ENCODE measurements around the gene SLC4A2. TPM values are rescaled to one million over a fixed set of nuclear protein-coding genes. Genes with fewer than 3 reads are reported as not detected.

The SLC4A2 gene
- 34.8 and 39.4 TPM in 2 replicates for total RNA-seq

DNA sequence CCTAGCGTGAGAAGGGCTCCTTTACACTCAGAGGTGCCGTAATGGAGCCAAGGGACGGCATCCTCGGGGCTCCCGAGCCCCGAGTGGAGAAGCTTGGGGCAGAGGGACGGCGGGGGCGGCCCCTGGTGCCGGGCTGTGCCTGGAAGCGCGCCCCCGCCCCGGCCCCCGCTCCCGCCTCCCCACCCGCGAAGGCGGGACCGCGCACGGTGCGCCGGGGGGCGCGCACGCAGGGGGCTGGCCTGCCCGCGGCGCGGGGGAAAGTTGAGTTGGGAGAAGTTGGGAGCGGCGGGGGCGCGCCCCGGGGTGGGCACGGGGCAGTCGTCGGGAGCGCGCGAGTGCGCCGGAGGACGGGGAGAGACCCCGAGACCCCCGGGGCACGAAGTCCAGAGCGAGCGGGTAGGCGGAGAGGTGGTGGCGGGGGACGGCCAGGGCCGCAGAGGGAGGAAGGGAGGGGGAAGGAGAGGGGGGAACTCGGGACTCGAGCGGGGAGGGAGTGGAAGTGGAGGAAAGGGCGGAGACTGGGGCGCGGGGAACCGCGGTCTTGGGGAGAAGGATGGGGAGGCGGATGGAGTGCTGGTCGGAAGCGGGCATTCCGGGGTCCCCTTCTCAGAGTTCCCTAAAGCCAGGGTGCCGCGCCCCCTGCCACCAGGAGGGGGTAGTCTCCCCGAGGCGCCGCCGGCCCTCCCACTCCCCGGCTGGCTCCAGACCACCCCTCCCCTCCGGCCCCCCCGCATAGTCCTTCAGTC is at the start of gene SLC4A2:
Gene SLC4A2, plus strand, starts transcription at position 223 of the 746 bp plus-strand sequence. CDS start 2,399 bp downstream, outside the sequence.

GRCh38 chr7:151024435-151025056 is 34.8 kb upstream of the SLC4A2 start, which contains the start of gene ATG9B:
TSS of gene ATG9B (minus strand) at chr7:151024494. CDS start at chr7:151024423, 71 bp downstream.

DNA sequence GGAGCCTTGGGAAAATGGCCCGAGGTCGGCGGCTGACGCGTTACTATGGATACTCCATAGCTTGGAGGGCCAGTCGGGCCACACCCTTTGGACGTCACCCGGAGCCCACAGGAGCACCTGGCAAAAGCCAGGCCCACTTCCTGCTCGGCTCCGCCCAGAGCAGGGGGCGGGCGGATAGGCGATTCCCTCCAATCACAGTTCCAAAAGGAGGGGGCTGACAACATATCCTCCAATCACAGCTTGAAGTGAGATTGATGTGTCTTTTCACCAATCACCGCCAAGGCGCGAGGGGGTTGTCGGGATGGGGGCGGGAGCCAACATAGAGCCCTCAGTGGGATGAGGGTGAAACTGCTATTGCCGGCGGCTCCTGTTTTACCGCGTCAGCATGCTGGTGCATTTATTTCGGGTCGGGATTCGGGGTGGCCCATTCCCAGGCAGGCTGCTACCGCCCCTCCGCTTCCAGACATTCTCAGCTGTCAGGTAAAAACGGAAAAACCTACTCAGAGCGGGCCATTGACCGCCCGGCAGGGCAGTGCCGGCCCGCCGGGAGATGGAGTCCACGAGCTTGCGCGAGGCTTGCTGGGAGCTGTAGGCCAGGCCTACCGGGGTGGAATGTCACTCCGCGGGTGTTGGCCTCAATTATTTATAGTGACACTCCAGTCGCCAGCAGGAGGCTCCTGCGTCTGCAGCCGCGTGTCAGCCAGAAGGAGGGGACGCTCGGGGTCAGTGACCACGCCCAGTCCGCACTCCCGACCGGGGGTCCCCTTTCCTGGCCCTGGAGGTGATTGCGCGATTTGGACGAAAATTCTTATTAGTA is 31.1 kb upstream of the SLC4A2 start, which contains the start of gene ABCB8:
Gene ABCB8, plus strand, starts transcription at position 320 of the 817 bp plus-strand sequence. Its CDS starts 66 bp downstream, at position 386.

DNA sequence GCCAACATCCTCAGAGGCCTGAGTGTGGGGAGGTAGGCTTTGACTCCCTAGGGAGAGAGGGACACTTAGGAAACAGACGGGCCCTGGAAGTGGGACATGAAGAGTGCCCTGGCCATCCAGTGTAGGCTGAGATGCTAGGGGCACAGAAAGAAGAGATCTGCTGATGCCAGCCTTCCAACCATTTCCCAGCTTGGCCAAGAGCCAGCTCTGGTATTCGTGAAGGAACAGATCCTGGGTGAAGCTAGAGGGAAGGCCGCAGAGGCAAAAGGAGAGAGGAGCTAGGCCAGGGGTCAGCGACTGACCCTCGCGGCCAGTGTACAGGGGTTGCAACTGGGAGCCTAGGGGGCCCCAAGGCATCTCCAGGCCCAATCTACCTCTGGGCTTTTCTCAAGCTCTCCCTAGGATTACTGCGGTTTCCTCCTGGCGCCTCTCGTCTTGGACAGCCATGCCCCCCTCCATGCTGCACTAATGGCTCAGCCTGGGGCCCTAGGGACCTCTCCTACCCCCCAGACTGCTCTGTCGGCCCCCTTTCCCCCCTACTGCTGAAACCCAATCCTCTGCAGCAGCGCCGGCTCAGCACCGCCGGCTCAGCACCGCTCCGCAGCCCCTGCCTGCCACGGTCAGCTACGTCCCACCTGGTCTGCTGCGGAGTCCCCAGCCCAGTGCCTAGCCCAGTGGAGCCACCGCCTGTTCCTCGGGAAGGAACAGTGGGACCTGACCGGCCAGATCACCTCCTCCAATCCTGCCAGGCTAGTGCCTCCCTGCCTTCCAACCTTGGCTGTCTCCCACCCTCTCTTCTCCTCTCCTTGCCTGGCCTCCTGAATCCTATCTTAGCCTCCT is 11.2 kb upstream of the SLC4A2 start, which contains the start of gene ASIC3:
Gene ASIC3, plus strand, starts transcription at position 556 of the 840 bp plus-strand sequence. CDS start 355 bp downstream, outside the sequence.

DNA sequence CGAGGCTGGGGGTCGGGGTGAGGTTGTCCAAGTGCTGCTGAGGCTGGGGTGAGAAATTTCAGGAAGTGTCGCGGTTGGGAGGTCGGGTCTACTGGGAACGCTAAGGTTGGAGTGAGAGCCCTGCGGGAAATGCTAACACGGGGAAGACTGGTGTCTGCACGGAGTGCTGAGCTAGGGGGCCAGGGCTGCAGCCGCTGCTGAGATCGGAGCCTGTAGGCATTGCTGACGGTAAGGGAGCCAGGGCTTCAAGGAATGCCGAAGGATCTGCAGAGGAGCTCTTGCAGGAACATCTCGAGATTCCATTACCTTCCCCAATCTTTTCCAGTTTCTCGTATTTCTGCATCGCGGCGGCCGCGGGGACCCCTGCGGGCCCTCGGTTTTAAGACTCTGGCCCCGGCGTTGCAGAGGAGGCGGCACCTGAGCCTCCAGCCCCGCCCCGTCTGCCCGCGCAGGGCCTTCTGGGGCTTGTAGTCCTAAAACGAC is 1.8 kb upstream of the SLC4A2 start, which contains the start of gene CDK5:
Gene CDK5, minus strand, starts transcription at position 392 of the 483 bp plus-strand sequence. Its CDS starts 49 bp downstream, at position 343.

DNA sequence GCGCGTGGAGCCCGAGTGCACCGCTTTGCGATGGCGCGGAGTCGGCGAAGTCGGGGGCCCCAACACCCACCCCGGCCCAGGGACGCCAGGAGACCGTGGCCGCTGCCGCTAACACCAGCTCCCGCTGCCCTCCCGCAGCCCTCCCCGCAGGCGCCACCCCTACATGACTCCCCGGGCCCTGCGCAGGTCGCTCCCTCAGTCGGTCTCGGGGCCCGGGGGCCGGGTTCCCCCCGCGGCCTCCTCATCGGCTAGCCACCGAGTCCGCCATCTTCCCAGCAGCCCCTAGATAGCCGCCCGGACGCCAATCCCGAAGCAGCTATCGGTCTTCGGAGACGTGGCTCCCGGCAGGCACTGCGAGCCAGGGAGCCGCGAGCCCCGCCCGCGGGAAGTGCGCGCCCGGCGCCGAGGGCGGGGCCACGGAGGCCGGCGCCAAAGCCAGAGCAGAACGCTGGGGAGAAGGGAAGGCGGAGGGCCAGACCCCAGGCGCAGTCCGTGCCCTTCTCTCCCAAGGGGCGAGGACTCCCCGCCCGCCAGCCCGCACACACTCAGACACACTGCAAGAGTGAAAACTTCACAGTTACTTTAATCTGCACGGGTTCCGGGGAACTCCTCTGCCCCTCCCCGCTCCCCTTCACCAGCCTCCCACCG is 21.3 kb downstream of the SLC4A2 start, which contains the start of gene FASTK:
Gene FASTK, minus strand, starts transcription at position 288 of the 648 bp plus-strand sequence. Its CDS starts 43 bp downstream, at position 245.

GRCh38 chr7:151083071-151083823 is 23.9 kb downstream of the SLC4A2 start, which contains the start of gene TMUB1:
TSS of gene TMUB1 (minus strand) at chr7:151083493. CDS start at chr7:151082563, 930 bp downstream.

DNA sequence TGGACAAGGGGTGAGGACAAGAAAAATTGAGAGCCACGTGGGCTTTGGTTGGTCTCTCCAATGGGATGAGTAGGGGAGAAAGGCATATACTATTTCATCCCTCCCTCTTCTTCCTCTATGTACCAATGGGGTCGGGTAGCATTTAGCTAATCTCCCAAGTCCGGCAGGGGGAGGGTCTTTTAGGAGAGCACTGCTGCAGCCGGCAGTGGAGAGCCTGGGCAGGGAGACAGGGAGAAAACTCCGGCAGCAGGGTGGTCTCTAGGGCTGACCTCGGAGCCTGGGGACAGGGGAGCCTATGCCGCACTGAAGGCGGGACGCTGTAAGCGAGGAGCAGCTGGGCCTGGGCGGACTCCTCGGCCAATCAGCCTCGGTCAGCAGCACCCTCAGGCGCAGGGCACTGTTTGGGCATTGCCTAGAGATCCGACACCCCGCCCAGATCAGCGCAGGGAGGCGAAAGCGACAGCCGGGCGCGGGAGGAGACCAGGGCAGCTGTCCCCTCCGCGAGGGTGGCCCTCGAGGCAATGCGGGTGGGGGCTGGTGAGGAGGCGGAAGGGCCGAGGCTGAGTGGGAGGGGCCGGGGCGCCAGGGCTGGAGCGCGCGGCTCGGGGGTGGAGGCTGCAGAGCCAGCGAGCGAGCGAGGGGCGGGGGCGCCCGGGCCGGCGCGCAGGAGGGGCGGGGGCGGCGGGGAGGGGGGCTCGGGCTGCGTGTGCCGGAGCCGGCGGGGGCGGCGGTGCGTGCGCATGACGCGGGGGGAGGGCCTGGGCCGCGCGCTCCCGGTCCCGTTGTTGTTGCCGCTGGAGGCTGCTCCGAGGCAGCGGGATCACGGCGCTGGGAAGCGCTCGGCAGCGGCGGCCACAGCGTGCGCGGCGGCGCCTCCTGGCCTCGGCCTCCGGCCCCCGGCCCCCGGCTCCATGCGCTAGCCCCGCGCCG is 26.6 kb downstream of the SLC4A2 start, which contains the start of gene AGAP3:
Gene AGAP3, plus strand, starts transcription at position 785 of the 930 bp plus-strand sequence. CDS start 267 bp downstream, outside the sequence.

Other genes with a start within 250 kb of the SLC4A2 start
- gene AOC1, start 207.1 kb upstream of the SLC4A2 start, total RNA-seq: not detected in 2 replicates
- under 0.01 and 0.15 TPM in 2 replicates for gene KCNH2, start 81.3 kb upstream of the SLC4A2 start, total RNA-seq
- gene NOS3, start 68.6 kb upstream of the SLC4A2 start, total RNA-seq: 13.3 and 26.4 TPM in 2 replicates
- gene ATG9B, start 35.1 kb upstream of the SLC4A2 start, total RNA-seq: not detected in 2 replicates
- 21.8 and 30.4 TPM in 2 replicates for gene ABCB8, start 31.1 kb upstream of the SLC4A2 start, total RNA-seq
- gene ASIC3, start 11.1 kb upstream of the SLC4A2 start, total RNA-seq: not detected in 2 replicates
- 24.8 and 26.3 TPM in 2 replicates for gene CDK5, start 1.7 kb upstream of the SLC4A2 start, total RNA-seq
- 67.9 and 71.9 TPM in 2 replicates for gene FASTK, start 21.2 kb downstream of the SLC4A2 start, total RNA-seq
- gene TMUB1, start 23.9 kb downstream of the SLC4A2 start, total RNA-seq: 14.1 and 20.1 TPM in 2 replicates
- 55.6 and 56.2 TPM in 2 replicates for gene AGAP3, start 26.9 kb downstream of the SLC4A2 start, total RNA-seq
- not detected in 2 replicates for gene GBX1, start 108.1 kb downstream of the SLC4A2 start, total RNA-seq
- not detected in 2 replicates for gene ASB10, start 127.7 kb downstream of the SLC4A2 start, total RNA-seq
- gene H2BK1, start 150.9 kb downstream of the SLC4A2 start, total RNA-seq: not detected in 2 replicates
- gene ABCF2, start 167.6 kb downstream of the SLC4A2 start, total RNA-seq: 78.9 and 79.8 TPM in 2 replicates
- 50.2 and 54.6 TPM in 2 replicates for gene CHPF2, start 172.9 kb downstream of the SLC4A2 start, total RNA-seq
- gene SMARCD3, start 189.1 kb downstream of the SLC4A2 start, total RNA-seq: 6.5 and 7.4 TPM in 2 replicates

Data from epithelial cell of umbilical artery (primary cell).